ENCODE results near the gene GEMIN7. TPM values are rescaled to one million over a fixed set of nuclear protein-coding genes. Genes with fewer than 3 reads are reported as not detected.

GEMIN7 gene
- polyA plus RNA-seq, 1 donor (not counting 4 experiments of a cell fraction or from before 2014, with no cell fraction given): 23.7 TPM

DNA sequence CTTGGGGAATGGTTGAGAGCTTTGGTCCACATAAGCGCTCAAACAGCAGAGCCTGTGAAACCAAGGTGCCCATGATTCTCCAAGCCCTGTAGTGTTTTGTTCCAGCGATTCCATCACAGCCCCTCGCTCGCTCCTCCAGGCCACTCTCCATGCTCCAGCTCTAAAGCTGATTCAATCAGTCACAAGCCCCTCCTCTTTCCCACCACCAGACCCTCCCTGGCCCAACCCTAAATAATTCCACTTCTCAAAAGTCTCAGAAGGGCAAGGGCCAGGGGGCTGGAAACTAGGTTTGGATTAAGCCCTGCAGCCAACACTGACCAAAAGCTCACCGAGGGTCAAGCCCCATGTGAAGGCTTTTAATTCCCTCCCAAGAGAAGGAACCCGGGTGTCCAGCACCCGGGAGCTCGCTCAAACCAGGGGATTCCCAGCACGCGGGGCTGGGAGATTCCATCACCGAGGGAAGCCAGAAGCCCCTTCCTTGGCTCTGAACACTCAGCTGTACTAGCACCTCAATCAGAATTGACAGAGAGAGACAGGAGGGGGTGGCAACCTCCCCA lies 4.2 kb upstream of the GEMIN7 start:
- peak overlapping the region; percentile 37 for H3K9ac ChIP-seq (ENCODE audit: control insufficient read depth, extremely low read depth, insufficient read depth, low read length)

DNA sequence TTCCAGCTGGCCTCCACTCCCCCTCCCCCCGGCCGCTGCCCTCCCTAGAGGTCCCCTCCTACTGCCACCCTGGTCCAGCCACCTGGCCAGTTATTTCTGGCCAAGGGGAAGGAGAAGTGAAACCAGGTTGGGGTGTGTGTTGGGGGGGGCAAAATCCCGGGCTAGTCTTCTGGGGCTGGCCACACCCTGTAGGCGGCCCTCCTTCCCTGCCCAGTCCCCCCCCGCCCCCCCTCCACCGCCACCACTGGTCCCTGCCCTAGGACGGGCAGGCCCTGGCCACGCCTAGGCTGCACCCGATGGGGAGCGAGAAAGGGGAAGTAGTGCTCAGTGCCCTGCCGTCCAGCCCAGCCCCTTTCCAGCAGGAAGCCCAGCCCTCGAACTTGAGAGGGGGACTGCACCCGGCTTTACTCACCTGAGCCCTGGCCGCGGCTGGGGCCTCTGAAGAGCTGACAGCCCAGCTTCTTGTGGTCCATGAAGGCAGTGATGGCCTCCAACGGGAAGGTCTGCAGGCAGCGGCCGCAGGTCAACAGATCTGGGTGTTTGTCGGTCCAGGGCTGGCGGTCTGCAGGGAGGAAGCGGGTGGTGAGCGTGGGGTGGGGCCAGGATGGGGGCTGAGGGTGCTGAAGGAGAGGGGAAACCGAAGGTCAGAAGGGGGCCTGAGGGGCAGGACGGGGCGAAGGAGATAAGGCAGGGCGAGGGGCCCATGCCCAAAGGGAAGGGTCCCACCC lies 3.6 kb upstream of the GEMIN7 start:
- DNase-seq (ENCODE audit: low read depth, low spot score) (peak; percentile 55), FAIRE-seq (no peak)
- dilution Hi-C loops (cut with MboI; ENCODE audit: extremely low pct_ligation_motif_present, low sequenced_read_pairs): no loop called here
- Histone ChIP-seq H3K9me1 (ENCODE audit: control insufficient read depth, extremely low read depth, insufficient read depth, low read length) (peaks cover 2% of the 10 kb centered on the region), H2AFZ (ENCODE audit: control insufficient read depth, low read length) (peak overlapping the region; percentile 65), H3K4me3 (ENCODE audit: control insufficient read depth in 2 of 3, extremely low read depth in 1 of 3, insufficient read depth in 2 of 3, low read depth in 1 of 3, low read length in 3 of 3) (peak overlapping the region; percentile 67 to 89 (median 76)), H3K79me2 (ENCODE audit: control insufficient read depth, insufficient read depth, low read length) (peaks cover 16% of the 10 kb centered on the region), H3K27me3 (ENCODE audit: control insufficient read depth, extremely low read depth, insufficient read depth, low read length) (no peaks in the 10 kb centered on the region), H3K9ac (ENCODE audit: control insufficient read depth, extremely low read depth, insufficient read depth, low read length) (peak overlapping the region; percentile 80), H4K20me1 (ENCODE audit: control insufficient read depth, extremely low read depth, insufficient read depth, low read length) (peaks cover 4% of the 10 kb centered on the region), H3K27ac (ENCODE audit: control insufficient read depth, insufficient read depth, low read length) (peak overlapping the region; percentile 50), H3K9me3 (ENCODE audit: control insufficient read depth, low read depth, low read length) (no peaks in the 10 kb centered on the region), H3K4me1 (ENCODE audit: control insufficient read depth, extremely low read depth, insufficient read depth, low read length) (peaks cover 22% of the 10 kb centered on the region), H3K36me3 (ENCODE audit: control insufficient read depth in 2 of 2, extremely low read depth in 1 of 2, insufficient read depth in 2 of 2, low read length in 2 of 2) (peaks cover 3 to 10% of the 10 kb centered on the region in 2 experiments), H3K4me2 (ENCODE audit: control insufficient read depth, extremely low read depth, insufficient read depth, low read depth, low read length) (peak overlapping the region; percentile 85)
- TF ChIP-seq, protein P1, sequence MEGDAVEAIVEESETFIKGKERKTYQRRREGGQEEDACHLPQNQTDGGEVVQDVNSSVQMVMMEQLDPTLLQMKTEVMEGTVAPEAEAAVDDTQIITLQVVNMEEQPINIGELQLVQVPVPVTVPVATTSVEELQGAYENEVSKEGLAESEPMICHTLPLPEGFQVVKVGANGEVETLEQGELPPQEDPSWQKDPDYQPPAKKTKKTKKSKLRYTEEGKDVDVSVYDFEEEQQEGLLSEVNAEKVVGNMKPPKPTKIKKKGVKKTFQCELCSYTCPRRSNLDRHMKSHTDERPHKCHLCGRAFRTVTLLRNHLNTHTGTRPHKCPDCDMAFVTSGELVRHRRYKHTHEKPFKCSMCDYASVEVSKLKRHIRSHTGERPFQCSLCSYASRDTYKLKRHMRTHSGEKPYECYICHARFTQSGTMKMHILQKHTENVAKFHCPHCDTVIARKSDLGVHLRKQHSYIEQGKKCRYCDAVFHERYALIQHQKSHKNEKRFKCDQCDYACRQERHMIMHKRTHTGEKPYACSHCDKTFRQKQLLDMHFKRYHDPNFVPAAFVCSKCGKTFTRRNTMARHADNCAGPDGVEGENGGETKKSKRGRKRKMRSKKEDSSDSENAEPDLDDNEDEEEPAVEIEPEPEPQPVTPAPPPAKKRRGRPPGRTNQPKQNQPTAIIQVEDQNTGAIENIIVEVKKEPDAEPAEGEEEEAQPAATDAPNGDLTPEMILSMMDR (optimal IDR thresholded peaks at IDR 0.05 in 1 of 3, IDR thresholded peaks at IDR 0.05 in 1 of 3, conservative IDR thresholded peaks at IDR 0.05 in 1 of 3; ENCODE audit: extremely low read depth in 1 of 3, insufficient read depth in 2 of 3, low read length in 3 of 3): no peak
- no peak for TF ChIP-seq EZH2 (IDR thresholded peaks at IDR 0.05; ENCODE audit: low read length)

More for the DNA sequence above, 4.2 kb upstream of the GEMIN7 start:
- peak overlapping the region; percentile 20 for H3K27ac ChIP-seq (ENCODE audit: control insufficient read depth, insufficient read depth, low read length)
- dilution Hi-C loops (cut with MboI; ENCODE audit: extremely low pct_ligation_motif_present, low sequenced_read_pairs): no loop called here
- H3K9me3 ChIP-seq (ENCODE audit: control insufficient read depth, low read depth, low read length): no peaks in the 10 kb centered on the region
- no peaks in the 10 kb centered on the region for H3K27me3 ChIP-seq (ENCODE audit: control insufficient read depth, extremely low read depth, insufficient read depth, low read length)
- H3K36me3 ChIP-seq (ENCODE audit: control insufficient read depth in 2 of 2, extremely low read depth in 1 of 2, insufficient read depth in 2 of 2, low read length in 2 of 2): peaks cover 3 to 14% of the 10 kb centered on the region in 2 experiments
- peak overlapping the region; percentile 45 to 67 (median 64) for H3K4me3 ChIP-seq (ENCODE audit: control insufficient read depth in 2 of 3, extremely low read depth in 1 of 3, insufficient read depth in 2 of 3, low read depth in 1 of 3, low read length in 3 of 3)
- FAIRE-seq (no peak), DNase-seq (ENCODE audit: low read depth, low spot score) (no peak)
- peaks cover 4% of the 10 kb centered on the region for H4K20me1 ChIP-seq (ENCODE audit: control insufficient read depth, extremely low read depth, insufficient read depth, low read length)
- peaks cover 10% of the 10 kb centered on the region for H3K79me2 ChIP-seq (ENCODE audit: control insufficient read depth, insufficient read depth, low read length)
- H2AFZ ChIP-seq (ENCODE audit: control insufficient read depth, low read length): no peak overlapping the region
- peaks cover 17% of the 10 kb centered on the region for H3K4me1 ChIP-seq (ENCODE audit: control insufficient read depth, extremely low read depth, insufficient read depth, low read length)
- peaks cover 2% of the 10 kb centered on the region for H3K9me1 ChIP-seq (ENCODE audit: control insufficient read depth, extremely low read depth, insufficient read depth, low read length)
- TF ChIP-seq, protein P1 (optimal IDR thresholded peaks at IDR 0.05 in 1 of 3, IDR thresholded peaks at IDR 0.05 in 1 of 3, conservative IDR thresholded peaks at IDR 0.05 in 1 of 3; ENCODE audit: extremely low read depth in 1 of 3, insufficient read depth in 2 of 3, low read length in 3 of 3): no peak
- TF ChIP-seq EZH2 (IDR thresholded peaks at IDR 0.05; ENCODE audit: low read length): no peak
- H3K4me2 ChIP-seq (ENCODE audit: control insufficient read depth, extremely low read depth, insufficient read depth, low read depth, low read length): peak overlapping the region; percentile 85
